ENCODE measurements around the gene MAN1C1. TPM values are rescaled to one million over a fixed set of nuclear protein-coding genes. Genes with fewer than 3 reads are reported as not detected.

MAN1C1 gene
- total and polyA plus RNA-seq, 7 donors = 1.8 to 6.7 (median 2.0) TPM

- H3K27ac ChIP-seq = no peak overlapping the region
- TF ChIP-seq CTCF (IDR thresholded peaks at IDR 0.05) = no peak
- no peak overlapping the region for H3K4me3 ChIP-seq
- intact Hi-C loops (cut with DNase I) = loop anchor here (5.0 kb wide), 3 partner anchors 42 to 127 kb away; no protein-coding TSS in a partner anchor
- H3K36me3 ChIP-seq (ENCODE audit: insufficient read depth in 1 of 2, low read depth in 1 of 2) = no peaks in the 10 kb centered on the region
- H3K4me1 ChIP-seq = peaks cover 26% of the 10 kb centered on the region
- 61 to 63% (median 61%) methylated on average over 7 of the region's 7 CpGs for WGBS, 3 donors
- DNase-seq = no peak
- H3K9me3 ChIP-seq = no peaks in the 10 kb centered on the region
- no peak for ATAC-seq
- H3K27me3 ChIP-seq (ENCODE audit: insufficient read depth in 3 of 3, low read length in 2 of 3) = no peaks in the 10 kb centered on the region
These were observed 1.4 kb upstream of the MAN1C1 start for GRCh38 chr1:25615172-25615541.

GRCh38 chr1:25615563-25616094 is 962 bp upstream of the MAN1C1 start:
- peaks cover 26% of the 10 kb centered on the region for H3K4me1 ChIP-seq
- H3K27ac ChIP-seq = peak overlapping the region; percentile 74
- no peak for ATAC-seq
- H3K27me3 ChIP-seq (ENCODE audit: insufficient read depth in 3 of 3, low read length in 2 of 3) = no peaks in the 10 kb centered on the region
- intact Hi-C loops (cut with DNase I) = loop anchor here (5.0 kb wide), 3 partner anchors 42 to 127 kb away; no protein-coding TSS in a partner anchor
- peak overlapping the region; percentile 77 for H3K4me3 ChIP-seq
- no peak for TF ChIP-seq CTCF (IDR thresholded peaks at IDR 0.05)
- no peak for DNase-seq
- WGBS, 3 donors = 21 to 25% (median 22%) methylated on average over 12 of the region's 12 CpGs
- no peaks in the 10 kb centered on the region for H3K9me3 ChIP-seq
- H3K36me3 ChIP-seq (ENCODE audit: insufficient read depth in 1 of 2, low read depth in 1 of 2) = no peaks in the 10 kb centered on the region

GRCh38 chr1:25616987-25617624 is 515 bp downstream of the MAN1C1 start:
- DNase-seq = peak in 1 of 2 donors; percentile 60
- peak in 2 of 4 donors; percentile 10 to 24 for ATAC-seq

GRCh38 chr1:25617625-25618432 is 1.2 kb downstream of the MAN1C1 start:
- Histone ChIP-seq H3K4me1 (peaks cover 26% of the 10 kb centered on the region), H3K27ac (no peak overlapping the region), H3K4me3 (peak overlapping the region; percentile 84), H3K36me3 (ENCODE audit: insufficient read depth in 1 of 2, low read depth in 1 of 2) (no peaks in the 10 kb centered on the region), H3K9me3 (no peaks in the 10 kb centered on the region), H3K27me3 (ENCODE audit: insufficient read depth in 3 of 3, low read length in 2 of 3) (no peaks in the 10 kb centered on the region)
- WGBS, 3 donors = 10 to 28% (median 15%) methylated on average over 59 to 66 of the region's 66 CpGs
- intact Hi-C loops (cut with DNase I) = loop anchor here (2.0 to 5.0 kb wide), 4 partner anchors 39 to 124 kb away; no protein-coding TSS in a partner anchor
- ATAC-seq (no peak), DNase-seq (peak; percentile 31 to 60)
- TF ChIP-seq CTCF (IDR thresholded peaks at IDR 0.05) = no peak

More at GRCh38 chr1:25616987-25617624, 515 bp downstream of the MAN1C1 start:
- no peaks in the 10 kb centered on the region for H3K27me3 ChIP-seq (ENCODE audit: insufficient read depth in 3 of 3, low read length in 2 of 3)
- H3K4me3 ChIP-seq = peak overlapping the region; percentile 84
- H3K36me3 ChIP-seq (ENCODE audit: insufficient read depth in 1 of 2, low read depth in 1 of 2) = no peaks in the 10 kb centered on the region
- TF ChIP-seq CTCF (IDR thresholded peaks at IDR 0.05) = no peak
- peaks cover 26% of the 10 kb centered on the region for H3K4me1 ChIP-seq
- H3K27ac ChIP-seq = peak overlapping the region; percentile 68
- WGBS, 3 donors = 1 to 2% (median 1%) methylated on average over 46 to 92 of the region's 94 CpGs
- no peaks in the 10 kb centered on the region for H3K9me3 ChIP-seq
- intact Hi-C loops (cut with DNase I) = loop anchor here (5.0 kb wide), 3 partner anchors 40 to 125 kb away; no protein-coding TSS in a partner anchor

Measured in psoas muscle (tissue), 8 donors.